Endodermal cell (in vitro differentiated cells): ENCODE results near the gene RSPH6A. TPM values are rescaled to one million over a fixed set of nuclear protein-coding genes. Genes with fewer than 3 reads are reported as not detected.

Experiments used
- DNase-seq: peaks from one replicate; pipeline ENCODE4 v3.0.0-alpha.2; 2017
- H3K27ac ChIP-seq: 2 replicates; pipeline ENCODE4 v1.5.1; 2013; ENCODE audit warnings: mild to moderate bottlenecking, low read depth, low read length, moderate library complexity
- H3K27me3 ChIP-seq: 2 replicates; pipeline ENCODE4 v1.6.1; 2013; ENCODE audit warnings: mild to moderate bottlenecking, low read length, moderate library complexity; ENCODE audit not compliant: insufficient read depth, control insufficient read depth, poor library complexity, severe bottlenecking
- H3K36me3 ChIP-seq: 2 replicates; pipeline ENCODE4 v1.7.0; 2013; ENCODE audit warnings: mild to moderate bottlenecking, low read length, moderate library complexity; ENCODE audit not compliant: control insufficient read depth, insufficient read depth
- H3K4me1 ChIP-seq: one replicate; pipeline ENCODE4 v1.7.0; 2013; ENCODE audit warnings: low read length; ENCODE audit not compliant: control insufficient read depth, insufficient read depth
- H3K4me3 ChIP-seq: 2 replicates; pipeline ENCODE4 v1.5.1; 2013; ENCODE audit warnings: mild to moderate bottlenecking, low read length, moderate library complexity
- H3K9ac ChIP-seq: 2 replicates; pipeline ENCODE4 v1.6.1; 2013; ENCODE audit warnings: mild to moderate bottlenecking, low read length, moderate library complexity; ENCODE audit not compliant: poor library complexity, severe bottlenecking; ENCODE audit errors: extremely low read depth
- H3K9me3 ChIP-seq: 2 replicates; pipeline ENCODE4 v1.6.1; 2013; ENCODE audit warnings: mild to moderate bottlenecking, low read length, moderate library complexity; ENCODE audit not compliant: control insufficient read depth
- H3K27ac Mint-ChIP-seq: 2 replicates; pipeline ENCODE4 v1.8.0; 2020; ENCODE audit warnings: mixed read lengths
- H3K27me3 Mint-ChIP-seq: 2 replicates; pipeline ENCODE4 v1.8.0; 2021; ENCODE audit warnings: mild to moderate bottlenecking, mixed read lengths; ENCODE audit not compliant: insufficient read depth
- H3K36me3 Mint-ChIP-seq: 2 replicates; pipeline ENCODE4 v1.8.0; 2020; ENCODE audit warnings: low read depth, mixed read lengths
- H3K4me1 Mint-ChIP-seq: 2 replicates; pipeline ENCODE4 v1.8.0; 2020; ENCODE audit warnings: mixed read lengths
- H3K4me3 Mint-ChIP-seq: 2 replicates; pipeline ENCODE4 v1.8.0; 2020; ENCODE audit warnings: mild to moderate bottlenecking, moderate library complexity, mixed read lengths
- H3K9me3 Mint-ChIP-seq: 2 replicates; pipeline ENCODE4 v1.8.0; 2020; ENCODE audit warnings: mild to moderate bottlenecking, mixed read lengths
- CTCF ChIP-seq: fragments of 200-600 bp; sonication (generic); conservative IDR thresholded peaks from 2 replicates; pipeline ENCODE4 v1.5.0; 2021; ENCODE audit warnings: antibody characterized with exemption, mild to moderate bottlenecking
- WGBS, 2 experiments: methylation state at CpG; one replicate each; pipeline versions ENCODE4 v1.1.5 to v1.1.7; 2013; ENCODE audit warnings: missing lambda C conversion rate in 2 of 2, mixed read lengths in 1 of 2; ENCODE audit not compliant: insufficient coverage in 1 of 2, insufficient read length in 1 of 2; 5-methylcytosine and 5-hydroxymethylcytosine counted together
- total RNA-seq, 2 donors: library from RNA; stranded (reverse); fragmentation: NEBNext Ultra II Directional in 1 of 2; extraction: Animal tissue kit (Norgen Biotek cat#: 25700) in 1 of 2; gene quantifications; 2 replicates in 1 of 2; 3 replicates in 1 of 2; pipeline ENCODE4 v1.2.1, GENCODE V29; 2021

RSPH6A gene
- total RNA-seq, 2 donors from 2014 or later: 0.53 TPM

GRCh38 chr19:45774765-45775164 is 40.3 kb downstream of the RSPH6A start:
- Mint-ChIP-seq H3K4me3 (no peak overlapping the region), H3K27ac (no peak overlapping the region)
- peak; percentile 94 for DNase-seq

GRCh38 chr19:45773384-45773783 is 41.7 kb downstream of the RSPH6A start:
- Mint-ChIP-seq H3K4me3 (no peak overlapping the region), H3K27me3 (no peaks in the 10 kb centered on the region), H3K27ac (no peak overlapping the region), H3K4me1 (peaks cover 9% of the 10 kb centered on the region), H3K36me3 (peaks cover 45% of the 10 kb centered on the region), H3K9me3 (no peaks in the 10 kb centered on the region)
- no peak for DNase-seq
- no peak overlapping the region for H3K9ac ChIP-seq
- H3K27me3 ChIP-seq: no peaks in the 10 kb centered on the region
- TF ChIP-seq CTCF: no peak
- no peak overlapping the region for H3K27ac ChIP-seq
- peaks cover 24% of the 10 kb centered on the region for H3K36me3 ChIP-seq
- 90% methylated on average over 2 of the region's 2 CpGs; no CpG with 5 or more reads in 1 of the 2 experiments for whole genome bisulfite sequencing, 2 experiments
- H3K4me3 ChIP-seq: no peak overlapping the region
- H3K9me3 ChIP-seq: no peaks in the 10 kb centered on the region
- H3K4me1 ChIP-seq: no peaks in the 10 kb centered on the region

More at GRCh38 chr19:45774765-45775164, 40.3 kb downstream of the RSPH6A start:
- H3K9ac ChIP-seq: no peak overlapping the region
- peaks cover 2% of the 10 kb centered on the region for H3K27me3 Mint-ChIP-seq
- peaks cover 52% of the 10 kb centered on the region for H3K36me3 Mint-ChIP-seq
- TF ChIP-seq CTCF: peak; percentile 75
- H3K36me3 ChIP-seq: peaks cover 25% of the 10 kb centered on the region
- 86 to 87% methylated on average over 9 of the region's 9 CpGs for WGBS, 2 experiments
- no peaks in the 10 kb centered on the region for H3K9me3 ChIP-seq
- H3K27me3 ChIP-seq: no peaks in the 10 kb centered on the region
- no peak overlapping the region for H3K4me3 ChIP-seq
- H3K4me1 Mint-ChIP-seq: peaks cover 14% of the 10 kb centered on the region
- peaks cover under 1% of the 10 kb centered on the region for H3K4me1 ChIP-seq
- no peaks in the 10 kb centered on the region for H3K9me3 Mint-ChIP-seq
- no peak overlapping the region for H3K27ac ChIP-seq

DNA sequence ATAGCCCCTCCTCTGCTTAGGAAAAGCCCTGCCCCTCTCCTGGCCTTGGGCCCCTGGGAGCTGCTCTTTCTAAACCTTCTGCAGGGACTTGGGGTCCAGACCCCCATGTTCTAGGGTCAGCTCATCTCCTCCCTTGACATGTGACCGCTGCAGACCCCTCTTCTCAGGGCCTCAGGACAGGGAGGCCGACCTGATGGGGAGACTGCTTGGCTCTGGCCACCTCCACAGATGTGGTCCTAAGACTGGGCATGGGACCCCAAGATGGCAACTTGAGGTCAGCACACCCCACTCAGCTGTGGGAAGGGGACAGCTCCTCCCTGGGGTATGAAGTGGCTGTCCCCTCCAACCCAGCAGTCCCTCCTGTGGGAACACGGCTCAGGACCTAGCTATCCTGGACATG is 42.2 kb downstream of the RSPH6A start:
- Mint-ChIP-seq H3K4me3 (no peak overlapping the region), H3K36me3 (peaks cover 40% of the 10 kb centered on the region), H3K27me3 (no peaks in the 10 kb centered on the region), H3K4me1 (peaks cover 9% of the 10 kb centered on the region), H3K9me3 (no peaks in the 10 kb centered on the region), H3K27ac (no peak overlapping the region)
- Histone ChIP-seq H3K9me3 (no peaks in the 10 kb centered on the region), H3K4me3 (no peak overlapping the region), H3K9ac (no peak overlapping the region), H3K27ac (no peak overlapping the region), H3K4me1 (no peaks in the 10 kb centered on the region), H3K27me3 (no peaks in the 10 kb centered on the region), H3K36me3 (peaks cover 20% of the 10 kb centered on the region)
- 96 to 100% methylated on average over 1 to 3 of the region's 3 CpGs for WGBS, 2 experiments
- TF ChIP-seq CTCF: no peak
- no peak for DNase-seq
